ENCODE measurements around the gene TSFM. TPM values are rescaled to one million over a fixed set of nuclear protein-coding genes. Genes with fewer than 3 reads are reported as not detected.

Gene TSFM
- total RNA-seq, 1 experiment from 2014 or later = 40.7 TPM

DNA sequence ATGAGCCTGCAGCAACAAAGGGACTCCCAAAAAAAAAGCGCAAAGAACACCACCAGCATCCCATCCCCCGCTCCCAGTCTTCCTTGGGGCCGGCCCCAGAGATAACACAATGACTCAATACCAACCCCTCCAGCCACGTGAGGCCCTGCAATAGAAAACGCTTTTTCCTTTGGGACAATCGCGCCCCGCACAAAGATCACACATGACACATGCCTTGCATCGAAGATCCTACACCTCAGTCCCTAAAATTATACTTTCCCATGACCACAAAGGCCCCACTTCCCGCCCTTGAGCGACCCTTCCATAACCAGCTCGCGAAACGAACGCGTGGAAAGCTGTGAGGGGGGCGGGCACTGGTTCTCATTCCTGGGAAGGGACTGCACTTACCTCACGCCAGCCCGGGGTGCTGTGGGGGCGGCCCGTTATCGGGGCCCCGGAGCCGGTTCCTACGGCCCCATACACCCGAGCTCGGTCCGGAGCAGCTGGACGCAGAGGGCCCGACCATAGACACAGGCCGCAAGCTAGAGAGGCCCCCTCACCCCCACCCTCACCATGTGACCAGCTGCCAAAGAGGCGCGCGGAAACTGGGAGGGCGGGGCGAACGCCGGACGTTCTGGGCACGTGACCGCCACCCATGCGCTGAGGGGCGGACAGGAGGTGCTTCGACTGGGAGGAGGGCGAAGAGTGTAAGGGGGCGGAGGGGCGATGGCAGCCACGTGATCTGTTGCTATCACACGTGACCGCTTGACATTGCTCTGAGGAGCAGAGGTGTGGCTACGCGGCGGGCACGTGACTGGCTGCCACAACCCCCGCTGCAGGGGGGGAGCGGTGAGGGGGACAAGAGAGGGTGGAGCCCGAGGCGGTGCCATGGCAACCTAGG lies 30.6 kb upstream of the TSFM start, which contains the start of gene CDK4:
Gene CDK4 (minus strand): TSS at position 523 of the 880 bp plus-strand sequence. CDS start 593 bp downstream, outside the sequence.
- Histone ChIP-seq H3K79me2 (ENCODE audit: low read length) (peaks cover 35% of the 10 kb centered on the region), H3K4me3 (ENCODE audit: low read length) (peak within 1 kb of the TSS; percentile 86), H3K9me3 (ENCODE audit: low read length) (no peaks in the 10 kb centered on the region), H3K36me3 (ENCODE audit: insufficient read depth, low read length) (peaks cover 29% of the 10 kb centered on the region), H4K20me1 (ENCODE audit: insufficient read depth, low read depth, low read length) (no peaks in the 10 kb centered on the region), H3K9me2 (replicated peaks; ENCODE audit: insufficient read depth, low read length) (no peaks in the 10 kb centered on the region), H3K27me3 (ENCODE audit: low read length) (no peaks in the 10 kb centered on the region), H3K4me1 (ENCODE audit: low read length) (peaks cover 40% of the 10 kb centered on the region), H2AFZ (ENCODE audit: low read length) (peak within 1 kb of the TSS; percentile 1; the same call in 1 of the 2 replicates), H3K9ac (ENCODE audit: low read length) (peak within 1 kb of the TSS; percentile 91), H3K4me2 (ENCODE audit: low read depth, low read length, poor library complexity, severe bottlenecking) (peak within 1 kb of the TSS; percentile 79), H3K27ac (ENCODE audit: low read length) (peak within 1 kb of the TSS; percentile 70)
- DNase-seq = peak; percentile 100

DNA sequence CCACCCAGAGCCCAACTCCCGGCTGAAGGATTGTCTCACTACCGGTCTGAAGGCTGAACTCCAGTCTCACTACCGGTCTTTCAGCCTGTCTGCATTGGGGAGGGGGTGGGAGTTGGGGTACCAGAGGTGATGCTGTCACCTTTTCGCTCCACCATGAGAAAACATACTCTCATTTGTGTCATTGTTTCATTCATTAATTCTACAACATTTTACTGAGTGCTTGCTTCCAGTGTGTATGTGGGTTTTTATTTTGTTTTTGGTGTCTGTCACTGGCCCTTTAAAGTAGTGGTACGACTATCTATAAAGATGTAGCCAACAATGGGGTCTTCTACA lies 30.0 kb upstream of the TSFM start:
- peaks cover 40% of the 10 kb centered on the region for H3K79me2 ChIP-seq (ENCODE audit: low read length)
- peak overlapping the region; percentile 67 for H3K27ac ChIP-seq (ENCODE audit: low read length)
- DNase-seq = no peak
- peaks cover 42% of the 10 kb centered on the region for H3K4me1 ChIP-seq (ENCODE audit: low read length)
- no peaks in the 10 kb centered on the region for H4K20me1 ChIP-seq (ENCODE audit: insufficient read depth, low read depth, low read length)
- H2AFZ ChIP-seq (ENCODE audit: low read length) = peak overlapping the region; percentile 1; the same call in 1 of the 2 replicates
- no peaks in the 10 kb centered on the region for H3K27me3 ChIP-seq (ENCODE audit: low read length)
- no peaks in the 10 kb centered on the region for H3K9me3 ChIP-seq (ENCODE audit: low read length)
- H3K4me2 ChIP-seq (ENCODE audit: low read depth, low read length, poor library complexity, severe bottlenecking) = peak overlapping the region; percentile 74
- peaks cover 28% of the 10 kb centered on the region for H3K36me3 ChIP-seq (ENCODE audit: insufficient read depth, low read length)
- peak overlapping the region; percentile 55 for H3K4me3 ChIP-seq (ENCODE audit: low read length)
- no peaks in the 10 kb centered on the region for H3K9me2 ChIP-seq (replicated peaks; ENCODE audit: insufficient read depth, low read length)
- H3K9ac ChIP-seq (ENCODE audit: low read length) = peak overlapping the region; percentile 53

DNA sequence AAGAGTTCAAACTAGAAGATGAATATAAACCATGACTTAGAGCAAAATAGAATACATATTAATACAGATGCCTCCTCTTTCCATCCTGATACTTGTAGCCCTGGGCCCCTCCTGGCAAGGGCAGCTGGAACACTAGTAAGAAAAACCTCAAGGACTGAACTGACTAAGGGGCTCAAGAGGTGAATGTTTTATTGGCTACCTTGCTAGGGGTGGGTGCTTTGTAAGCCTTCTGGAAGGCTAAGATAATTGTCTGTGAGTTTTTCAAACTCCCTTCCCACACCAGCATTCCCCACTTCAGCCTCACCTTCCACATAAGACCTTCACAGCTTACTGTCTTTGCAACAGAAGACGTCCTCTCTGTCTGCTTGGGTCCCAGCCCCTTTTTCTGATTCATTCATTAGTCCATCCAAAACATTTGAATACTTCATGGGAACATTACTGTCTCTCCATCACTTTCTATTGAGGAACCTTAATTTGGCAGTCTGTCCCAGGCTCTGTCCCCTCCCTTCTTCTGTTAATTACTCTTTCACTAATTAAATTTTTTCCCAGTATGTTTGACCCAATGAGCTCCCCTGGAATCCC lies 28.7 kb upstream of the TSFM start:
- H3K79me2 ChIP-seq (ENCODE audit: low read length) = peaks cover 45% of the 10 kb centered on the region
- no peak overlapping the region for H2AFZ ChIP-seq (ENCODE audit: low read length)
- no peaks in the 10 kb centered on the region for H3K27me3 ChIP-seq (ENCODE audit: low read length)
- no peaks in the 10 kb centered on the region for H3K9me2 ChIP-seq (replicated peaks; ENCODE audit: insufficient read depth, low read length)
- H3K27ac ChIP-seq (ENCODE audit: low read length) = peak overlapping the region; percentile 67
- H3K4me3 ChIP-seq (ENCODE audit: low read length) = peak overlapping the region; percentile 77; the same call in 1 of the 2 replicates
- H3K9ac ChIP-seq (ENCODE audit: low read length) = peak overlapping the region; percentile 62
- DNase-seq = peak; percentile 53
- peak overlapping the region; percentile 74 for H3K4me2 ChIP-seq (ENCODE audit: low read depth, low read length, poor library complexity, severe bottlenecking)
- peaks cover 42% of the 10 kb centered on the region for H3K4me1 ChIP-seq (ENCODE audit: low read length)
- H3K9me3 ChIP-seq (ENCODE audit: low read length) = no peaks in the 10 kb centered on the region
- H4K20me1 ChIP-seq (ENCODE audit: insufficient read depth, low read depth, low read length) = no peaks in the 10 kb centered on the region
- peaks cover 32% of the 10 kb centered on the region for H3K36me3 ChIP-seq (ENCODE audit: insufficient read depth, low read length)

DNA sequence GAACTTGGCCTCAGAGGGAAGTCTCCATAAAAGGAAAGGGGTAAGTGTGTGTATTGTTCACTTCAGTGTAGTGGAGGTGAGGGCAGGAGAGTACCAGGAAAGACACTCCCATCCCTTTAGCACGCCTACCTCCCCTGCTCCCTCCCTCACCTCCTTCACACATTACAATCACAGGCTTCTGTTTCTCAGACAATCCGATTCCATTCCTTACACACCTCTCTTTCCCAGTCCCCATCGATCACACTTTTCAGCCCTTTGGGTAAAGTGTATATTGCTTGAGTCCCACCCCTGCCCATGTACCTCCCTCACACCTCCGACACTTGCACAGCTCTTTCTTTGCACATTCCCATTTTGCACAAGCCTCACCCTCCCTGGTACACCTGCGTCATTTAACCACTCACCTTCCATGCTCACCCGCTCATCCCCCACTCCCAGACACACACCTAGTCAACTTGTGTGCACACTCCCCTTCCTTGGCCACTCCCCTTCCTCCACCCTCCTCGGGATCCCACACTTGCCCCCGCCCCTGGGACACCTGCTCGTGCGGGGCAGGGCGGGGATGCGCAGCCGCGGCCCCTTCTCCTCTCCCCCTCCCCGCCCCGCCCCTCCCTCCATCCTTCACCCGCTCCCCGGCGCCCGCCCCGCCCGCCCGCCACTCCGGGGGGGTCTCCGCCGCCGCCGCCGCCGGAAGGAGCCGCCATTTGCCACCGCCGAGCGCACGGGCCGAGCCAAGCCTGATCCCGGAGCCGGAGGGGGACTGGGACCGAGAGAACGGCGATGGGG lies 28.0 kb upstream of the TSFM start, which contains the start of gene MARCHF9:
Gene MARCHF9 (plus strand): TSS at position 693 of the 783 bp plus-strand sequence. CDS start 426 bp downstream, outside the sequence.
- peaks cover 47% of the 10 kb centered on the region for H3K79me2 ChIP-seq (ENCODE audit: low read length)
- H3K27me3 ChIP-seq (ENCODE audit: low read length) = no peaks in the 10 kb centered on the region
- peaks cover under 1% of the 10 kb centered on the region; the same call in 1 of the 2 replicates for H4K20me1 ChIP-seq (ENCODE audit: insufficient read depth, low read depth, low read length)
- peaks cover 42% of the 10 kb centered on the region for H3K4me1 ChIP-seq (ENCODE audit: low read length)
- peak within 1 kb of the TSS; percentile 80 for H3K27ac ChIP-seq (ENCODE audit: low read length)
- DNase-seq = peak; percentile 94
- H3K9me3 ChIP-seq (ENCODE audit: low read length) = no peaks in the 10 kb centered on the region
- no peaks in the 10 kb centered on the region for H3K9me2 ChIP-seq (replicated peaks; ENCODE audit: insufficient read depth, low read length)
- peak within 1 kb of the TSS; percentile 68; the same call in 1 of the 2 replicates for H2AFZ ChIP-seq (ENCODE audit: low read length)
- H3K36me3 ChIP-seq (ENCODE audit: insufficient read depth, low read length) = peaks cover 27% of the 10 kb centered on the region
- H3K9ac ChIP-seq (ENCODE audit: low read length) = peak within 1 kb of the TSS; percentile 78
- H3K4me2 ChIP-seq (ENCODE audit: low read depth, low read length, poor library complexity, severe bottlenecking) = peak within 1 kb of the TSS; percentile 97
- H3K4me3 ChIP-seq (ENCODE audit: low read length) = peak within 1 kb of the TSS; percentile 77

DNA sequence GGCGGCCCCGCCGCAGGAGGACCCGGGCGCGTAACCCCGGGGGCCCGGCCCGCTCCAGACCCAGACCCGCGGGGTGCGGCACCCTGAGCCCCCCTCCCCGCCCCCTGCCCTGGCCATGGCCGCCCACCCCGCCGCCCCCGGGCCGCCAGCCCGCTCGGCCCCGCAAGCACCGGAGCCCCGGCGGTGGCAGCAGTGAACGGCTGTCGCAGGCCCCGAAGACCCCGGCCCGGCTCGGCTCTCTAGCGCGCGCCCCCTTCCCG lies 27.5 kb upstream of the TSFM start:
- H3K4me1 ChIP-seq (ENCODE audit: low read length) = peaks cover 42% of the 10 kb centered on the region
- peaks cover 6% of the 10 kb centered on the region for H4K20me1 ChIP-seq (ENCODE audit: insufficient read depth, low read depth, low read length)
- peak overlapping the region; percentile 80 for H3K27ac ChIP-seq (ENCODE audit: low read length)
- peak overlapping the region; percentile 78 for H3K9ac ChIP-seq (ENCODE audit: low read length)
- no peaks in the 10 kb centered on the region for H3K27me3 ChIP-seq (ENCODE audit: low read length)
- H3K9me2 ChIP-seq (replicated peaks; ENCODE audit: insufficient read depth, low read length) = no peaks in the 10 kb centered on the region
- H3K36me3 ChIP-seq (ENCODE audit: insufficient read depth, low read length) = peaks cover 31% of the 10 kb centered on the region
- no peak for DNase-seq
- H3K4me3 ChIP-seq (ENCODE audit: low read length) = peak overlapping the region; percentile 77
- H3K4me2 ChIP-seq (ENCODE audit: low read depth, low read length, poor library complexity, severe bottlenecking) = peak overlapping the region; percentile 97
- no peaks in the 10 kb centered on the region for H3K9me3 ChIP-seq (ENCODE audit: low read length)
- H2AFZ ChIP-seq (ENCODE audit: low read length) = no peak overlapping the region
- H3K79me2 ChIP-seq (ENCODE audit: low read length) = peaks cover 50% of the 10 kb centered on the region

DNA sequence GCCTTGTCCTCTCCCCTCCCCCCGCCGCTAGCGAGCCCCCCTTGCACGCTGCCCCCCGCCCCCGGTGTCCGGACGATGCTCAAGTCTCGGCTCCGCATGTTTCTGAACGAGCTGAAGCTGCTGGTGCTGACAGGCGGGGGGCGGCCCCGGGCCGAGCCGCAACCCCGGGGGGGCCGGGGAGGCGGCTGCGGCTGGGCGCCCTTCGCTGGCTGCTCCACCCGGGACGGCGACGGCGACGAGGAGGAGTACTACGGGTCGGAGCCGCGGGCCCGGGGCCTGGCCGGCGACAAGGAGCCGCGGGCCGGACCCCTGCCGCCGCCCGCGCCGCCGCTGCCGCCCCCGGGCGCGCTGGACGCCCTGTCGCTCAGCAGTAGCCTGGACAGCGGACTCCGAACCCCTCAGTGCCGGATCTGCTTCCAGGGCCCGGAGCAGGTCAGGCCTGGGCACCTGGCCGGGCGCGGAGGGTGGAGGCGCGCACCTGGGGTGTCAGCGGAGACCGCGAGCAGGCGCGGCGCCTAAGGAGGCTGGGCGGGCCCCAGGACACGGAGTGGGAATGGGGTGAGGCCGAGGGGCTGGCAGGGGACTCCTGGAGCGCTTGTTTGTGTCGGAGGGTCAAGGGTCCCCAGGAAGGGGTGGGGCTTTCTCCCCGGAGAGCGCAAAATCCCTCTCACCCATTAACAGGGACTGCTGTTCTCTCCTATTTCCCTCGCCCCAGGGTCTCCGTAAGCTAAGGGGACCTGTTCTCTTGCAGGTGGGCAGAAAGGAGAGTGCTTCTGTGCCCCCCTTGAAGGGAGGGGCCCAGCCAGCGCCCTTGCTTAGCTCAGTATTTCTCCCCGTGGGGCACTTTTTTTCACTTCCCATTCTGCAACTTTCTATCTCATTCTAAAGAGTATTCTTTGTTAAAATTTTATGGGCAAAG lies 26.9 kb upstream of the TSFM start:
- H3K27ac ChIP-seq (ENCODE audit: low read length) = peak overlapping the region; percentile 80
- H3K4me1 ChIP-seq (ENCODE audit: low read length) = peaks cover 39% of the 10 kb centered on the region
- H4K20me1 ChIP-seq (ENCODE audit: insufficient read depth, low read depth, low read length) = peaks cover 11% of the 10 kb centered on the region
- DNase-seq = peak; percentile 71
- H3K4me3 ChIP-seq (ENCODE audit: low read length) = peak overlapping the region; percentile 77
- no peaks in the 10 kb centered on the region for H3K27me3 ChIP-seq (ENCODE audit: low read length)
- no peaks in the 10 kb centered on the region for H3K9me2 ChIP-seq (replicated peaks; ENCODE audit: insufficient read depth, low read length)
- peaks cover 44% of the 10 kb centered on the region for H3K79me2 ChIP-seq (ENCODE audit: low read length)
- no peaks in the 10 kb centered on the region for H3K9me3 ChIP-seq (ENCODE audit: low read length)
- H3K4me2 ChIP-seq (ENCODE audit: low read depth, low read length, poor library complexity, severe bottlenecking) = peak overlapping the region; percentile 97
- 0 out of 2 replicates have a peak overlapping the region, but pooled peaks have one; percentile 38 for H2AFZ ChIP-seq (ENCODE audit: low read length)
- H3K36me3 ChIP-seq (ENCODE audit: insufficient read depth, low read length) = peaks cover 29% of the 10 kb centered on the region
- peak overlapping the region; percentile 78 for H3K9ac ChIP-seq (ENCODE audit: low read length)
